Hematopoietic multipotent progenitor cell (in vitro differentiated cells): ENCODE measurements around the gene EBPL. TPM values are rescaled to one million over a fixed set of nuclear protein-coding genes. Genes with fewer than 3 reads are reported as not detected.
"Not testable (repeated sequence)": the region's sequence is repeated elsewhere in the genome, so short reads cannot be mapped to it uniquely, and the experiment has no call there.

Source experiments
- DNase-seq, 3 donors: peaks; one replicate each; pipeline ENCODE4 v3.0.0-alpha.2; 2011 to 2015; ENCODE audit warnings: low read depth in 2 of 3, low spot score in 2 of 3
- total RNA-seq: library from RNA; depleted of rRNA; stranded (reverse); fragments of >200 nt; gene quantifications from one replicate; pipeline ENCODE4 v1.2.3, GENCODE V29; 2012

Gene EBPL
- total RNA-seq, 1 donor = 283 TPM

- DNase-seq = no peak
Observed at GRCh38 chr13:49636705-49637104, 54.6 kb downstream of the EBPL start.

- peak in 2 of 3 donors; percentile 67 to 90 for DNase-seq
Observed at GRCh38 chr13:49635599-49636433, 55.5 kb downstream of the EBPL start.

GRCh38 chr13:49633710-49634109 lies 57.6 kb downstream of the EBPL start:
- no peak for DNase-seq

- DNase-seq = no peak
Observed at GRCh38 chr13:49632156-49632555, 59.1 kb downstream of the EBPL start.

- DNase-seq = no peak
Observed at GRCh38 chr13:49630580-49630979, 60.7 kb downstream of the EBPL start.

- no peak for DNase-seq
Observed at GRCh38 chr13:49629947-49630346, 61.3 kb downstream of the EBPL start.

GRCh38 chr13:49629196-49629938 lies 61.9 kb downstream of the EBPL start:
- no peak for DNase-seq

GRCh38 chr13:49627831-49628652 lies 63.2 kb downstream of the EBPL start, which contains the start of gene ARL11:
ARL11 (plus strand) TSS chr13:49628507; CDS start chr13:49630448, 1,941 bp downstream.
- DNase-seq = peak in 2 of 3 donors; percentile 87 to 93

- DNase-seq = no peak
Observed at GRCh38 chr13:49625392-49626079, 65.8 kb downstream of the EBPL start.

GRCh38 chr13:49624229-49624628 lies 67.1 kb downstream of the EBPL start:
- DNase-seq = no peak

GRCh38 chr13:49622174-49622946 lies 68.9 kb downstream of the EBPL start:
- no peak for DNase-seq

- DNase-seq = peak in 1 of 3 donors; percentile 45
Observed at GRCh38 chr13:49620170-49620621, 71.1 kb downstream of the EBPL start.

- DNase-seq = no peak
Observed at GRCh38 chr13:49616676-49617065, 74.6 kb downstream of the EBPL start.

GRCh38 chr13:49615836-49616675 lies 75.2 kb downstream of the EBPL start:
- no peak for DNase-seq

- DNase-seq = not testable (repeated sequence)
Observed at GRCh38 chr13:49612042-49612441, 79.2 kb downstream of the EBPL start.
